Amniotic stem cell (primary cell): ENCODE measurements around the gene EFNA5.

Experiments used
- DNase-seq: peaks from one replicate; lab custom pipeline; 2025; lab: John Stamatoyannopoulos, UW

EFNA5 gene

DNA sequence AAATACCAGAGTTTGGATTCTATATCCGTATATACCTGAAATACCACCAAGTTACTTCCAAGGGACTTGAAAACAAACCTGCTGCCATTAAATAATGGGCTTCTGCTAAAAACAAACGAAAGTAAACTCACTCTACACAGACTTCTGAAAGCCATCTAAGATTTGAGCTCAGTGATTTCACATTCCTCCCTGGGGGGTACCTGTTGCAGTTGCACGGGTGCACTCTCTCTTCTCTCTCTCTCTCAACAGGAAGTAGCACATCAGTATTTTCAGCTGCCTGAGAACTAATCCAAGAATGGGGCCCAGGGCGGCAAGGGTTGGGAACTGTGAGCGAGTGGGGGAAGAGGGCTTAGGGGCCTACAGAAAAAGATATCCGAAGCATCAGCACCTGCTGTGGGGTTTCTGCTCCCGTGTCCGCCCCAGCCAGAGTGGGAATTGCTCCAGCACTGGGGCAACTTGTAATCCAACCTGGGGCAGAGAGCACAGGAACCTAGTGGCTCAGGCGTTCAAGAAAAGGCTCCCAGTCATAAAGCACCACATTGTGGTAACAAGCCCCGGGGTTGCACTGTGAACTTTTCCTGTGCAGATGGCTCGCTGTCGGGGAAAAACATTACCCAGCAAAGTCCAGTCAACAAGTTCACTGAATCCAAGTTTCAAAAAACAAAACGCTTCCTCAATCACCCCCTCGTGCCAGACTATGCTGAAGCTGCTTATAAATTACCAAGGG, 99.8 kb downstream of the EFNA5 start:
- DNase-seq, result no peak

DNA sequence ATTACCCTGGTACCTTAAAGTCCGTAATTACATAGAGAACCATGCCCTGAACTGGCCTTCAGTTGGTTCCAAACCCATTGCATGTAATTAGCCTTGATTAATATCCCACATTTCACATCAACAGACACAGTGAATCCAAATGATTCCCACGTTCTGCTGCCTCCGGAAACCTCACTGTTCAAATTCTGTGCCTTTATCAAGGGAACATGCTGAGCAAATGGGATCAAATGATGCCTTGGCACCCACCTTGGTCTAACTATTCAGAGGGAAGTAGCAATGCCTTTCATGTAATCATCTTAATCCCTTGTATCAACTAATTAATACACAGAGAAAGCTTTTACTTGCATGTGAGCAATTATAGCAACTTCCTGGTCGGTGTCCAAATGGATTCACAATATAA, 100.6 kb downstream of the EFNA5 start:
- DNase-seq, result no peak

DNA sequence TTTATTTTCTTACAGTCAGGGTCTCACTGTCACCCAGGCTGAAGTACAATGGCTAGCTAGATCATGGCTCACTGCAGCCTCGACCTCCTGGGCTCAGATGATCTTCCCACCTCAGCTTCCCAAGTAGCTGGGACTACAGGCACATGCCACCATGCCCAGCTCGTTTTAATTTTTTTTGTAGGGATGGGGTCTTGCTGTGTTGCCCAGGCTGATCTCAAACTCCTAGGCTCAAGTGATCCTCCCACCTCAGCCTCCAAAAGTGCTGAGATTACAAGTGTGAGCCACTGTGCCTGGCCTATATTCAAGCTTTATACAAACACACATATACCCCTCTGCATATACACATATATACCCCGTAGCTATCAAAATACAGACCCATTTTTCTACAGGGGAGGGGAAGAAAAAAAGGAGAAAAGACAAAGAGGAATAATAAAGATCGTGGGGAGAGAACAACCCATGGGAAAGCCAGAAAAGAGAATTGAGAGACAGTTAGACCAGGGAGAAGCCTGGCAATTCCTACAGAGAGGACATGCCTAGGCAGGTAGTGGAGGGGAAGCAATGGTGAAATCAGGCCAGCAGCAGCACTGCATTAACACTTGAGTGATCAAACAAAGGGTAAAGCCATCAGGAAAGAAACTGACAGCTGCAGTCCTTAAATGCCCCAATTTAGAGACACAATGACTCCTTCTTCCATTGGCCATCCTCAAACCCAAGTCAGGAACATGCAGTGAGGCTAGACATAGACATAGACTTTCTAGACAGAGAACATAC, 102.7 kb downstream of the EFNA5 start:
- no peak for DNase-seq

DNA sequence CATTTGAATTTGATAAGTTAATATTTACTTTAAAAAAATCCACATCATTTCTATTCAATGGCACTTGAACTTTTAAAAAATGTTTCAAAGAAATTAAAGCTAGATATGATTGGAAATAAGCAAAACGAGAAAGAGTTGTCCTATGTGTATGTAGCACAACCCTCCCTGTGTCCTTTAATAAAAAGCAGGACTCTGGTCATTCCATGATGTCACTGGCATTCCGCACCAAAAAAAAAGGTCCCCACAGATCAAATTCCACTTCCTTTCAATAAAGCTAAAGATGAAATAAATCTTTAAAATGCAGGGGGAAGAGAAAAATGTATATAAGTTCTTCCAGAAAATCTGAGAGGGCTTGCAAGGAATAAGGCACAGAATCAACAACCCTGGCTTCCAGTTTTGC, 103.8 kb downstream of the EFNA5 start:
- no peak for DNase-seq

- no peak for DNase-seq
Observed at GRCh38 chr5:107565791-107566767, 104.7 kb downstream of the EFNA5 start.

GRCh38 chr5:107564931-107565372, 105.8 kb downstream of the EFNA5 start:
- peak; percentile 42 for DNase-seq

- no peak for DNase-seq
Observed at GRCh38 chr5:107563959-107564544, 106.7 kb downstream of the EFNA5 start.

DNA sequence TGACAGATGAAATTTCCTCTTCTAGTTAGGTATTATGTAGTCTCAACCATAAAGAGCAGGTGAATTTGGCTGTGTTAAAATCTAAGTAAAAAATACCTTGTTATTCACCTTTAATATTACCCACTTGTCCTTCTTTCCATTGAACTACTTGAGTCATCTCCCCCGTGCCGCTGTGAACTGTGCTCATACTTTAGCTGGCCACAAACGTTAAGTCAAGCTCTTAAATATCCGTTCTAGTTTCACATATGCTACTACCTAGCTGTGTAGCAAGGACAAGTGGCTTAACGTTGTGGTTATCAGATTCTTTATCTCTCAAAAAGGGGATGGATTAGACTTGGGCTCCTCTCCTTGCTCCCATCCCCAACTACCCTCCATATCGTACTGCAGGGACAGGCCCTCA, 110.4 kb downstream of the EFNA5 start:
- DNase-seq, result no peak

DNA sequence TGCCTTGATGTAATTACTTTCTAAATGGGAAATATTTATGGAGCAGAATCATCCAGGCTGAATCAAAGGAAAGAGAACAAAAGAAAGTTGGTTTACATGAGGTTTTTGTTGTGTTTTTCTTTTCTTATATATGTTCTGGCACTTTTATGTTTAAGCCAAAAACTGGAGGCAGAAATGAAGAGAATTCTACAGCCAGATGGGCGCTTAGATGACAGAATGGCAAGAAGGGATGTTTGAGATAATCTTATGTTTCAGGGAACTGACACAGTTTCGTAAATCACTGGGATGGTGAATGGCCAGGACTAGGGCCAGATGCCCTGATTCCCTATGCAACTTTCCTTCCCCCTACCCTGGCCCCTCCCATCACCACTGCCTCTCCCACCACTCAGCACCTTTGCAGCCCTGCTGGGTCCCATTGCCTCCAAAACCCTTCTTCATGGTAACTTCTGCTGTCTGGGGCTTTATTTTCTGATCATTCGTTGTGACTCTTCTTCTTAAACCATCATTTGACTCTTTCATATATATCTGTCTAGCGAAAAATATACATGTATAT, 111.8 kb downstream of the EFNA5 start:
- DNase-seq, result no peak

DNA sequence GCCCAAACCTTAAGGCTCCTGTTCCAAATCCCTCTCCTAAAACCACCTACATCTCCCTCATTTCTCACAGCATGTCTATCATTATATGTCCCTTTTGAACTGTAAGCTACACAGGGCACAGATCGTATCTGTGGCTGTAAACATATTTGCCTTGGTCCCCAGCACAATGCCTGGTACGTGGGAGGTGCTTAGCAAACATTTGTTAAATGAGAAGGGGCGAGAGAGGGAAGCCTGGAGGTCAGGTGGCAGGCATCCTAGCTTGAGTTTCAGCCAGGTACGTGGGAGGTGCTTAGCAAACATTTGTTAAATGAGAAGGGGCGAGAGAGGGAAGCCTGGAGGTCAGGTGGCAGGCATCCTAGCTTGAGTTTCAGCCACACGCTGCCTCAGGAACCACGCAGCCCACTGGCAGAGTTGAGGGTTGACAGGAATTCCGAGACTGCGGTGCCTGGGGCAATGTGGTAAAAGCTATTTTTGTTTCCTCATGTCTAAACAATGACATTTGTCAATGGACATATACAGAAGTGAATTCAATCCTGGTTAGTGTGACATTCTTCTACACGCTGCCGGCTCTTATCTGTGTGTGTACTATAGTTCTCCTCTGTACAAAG, 113.6 kb downstream of the EFNA5 start:
- DNase-seq, result peak; percentile 36

GRCh38 chr5:107556575-107556974, 114.2 kb downstream of the EFNA5 start:
- no peak for DNase-seq

DNA sequence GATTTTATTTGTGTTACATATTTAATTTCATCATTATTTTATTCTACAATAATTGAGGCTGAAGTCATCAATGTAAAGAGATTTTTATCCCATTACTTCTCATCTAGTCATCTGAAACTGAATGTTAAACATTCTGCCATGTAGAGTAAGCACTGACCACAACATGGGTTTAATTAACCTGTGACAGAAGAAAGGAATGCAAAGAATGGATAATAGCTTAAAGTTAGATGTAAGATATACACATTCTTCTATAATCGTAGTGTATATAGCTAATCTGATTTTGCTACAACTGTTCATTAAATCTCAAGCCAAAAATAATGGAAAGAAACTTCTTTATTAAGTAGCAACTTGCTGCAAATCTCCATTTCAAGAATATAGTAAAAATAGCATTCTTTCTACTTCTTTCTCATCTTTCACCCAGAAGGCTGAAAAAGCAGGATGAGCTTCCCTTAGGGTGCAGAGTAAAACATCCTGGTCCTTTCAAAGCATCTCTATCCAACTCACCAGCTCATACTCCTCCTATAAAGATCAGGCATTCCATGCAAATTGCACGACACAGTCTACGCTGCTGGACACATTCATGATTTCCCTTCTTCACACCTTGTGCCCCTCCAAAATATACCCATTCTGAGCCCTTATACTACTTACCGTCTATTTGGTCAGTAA, 115.2 kb downstream of the EFNA5 start:
- no peak for DNase-seq

DNA sequence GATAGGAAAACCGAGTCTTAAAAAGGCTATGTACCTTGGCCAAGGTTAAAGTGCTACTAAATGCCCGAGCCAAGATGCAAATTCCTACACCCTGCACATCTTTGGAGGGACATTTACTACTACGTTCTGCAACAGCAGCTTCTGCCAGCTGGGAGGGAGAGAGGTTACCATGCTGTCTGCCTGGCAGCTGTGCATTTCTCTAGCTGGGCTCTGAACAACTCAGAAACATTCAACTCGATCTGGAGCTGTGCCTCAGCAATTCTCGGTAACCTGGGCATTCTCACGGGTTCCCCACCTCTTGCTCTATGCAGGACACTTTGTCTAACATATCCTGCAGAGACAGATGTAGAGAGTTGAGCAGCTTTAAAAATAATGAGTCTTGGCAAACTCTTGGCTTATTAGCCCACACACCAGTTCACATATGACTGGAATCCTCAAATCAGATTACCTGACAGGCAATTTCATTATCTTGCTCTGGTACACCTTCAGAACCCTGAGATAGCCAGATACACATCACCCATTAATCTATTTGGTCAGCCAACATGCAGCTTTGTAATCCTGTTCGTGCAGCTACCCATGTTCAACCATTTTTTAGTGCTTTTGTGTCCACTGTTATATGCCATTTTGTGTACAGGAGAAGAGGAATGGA, 115.8 kb downstream of the EFNA5 start:
- no peak for DNase-seq

- DNase-seq, result peak; percentile 8
Observed at GRCh38 chr5:107553117-107553555, 117.6 kb downstream of the EFNA5 start.

- no peak for DNase-seq
Observed at GRCh38 chr5:107551088-107551487, 119.6 kb downstream of the EFNA5 start.

DNA sequence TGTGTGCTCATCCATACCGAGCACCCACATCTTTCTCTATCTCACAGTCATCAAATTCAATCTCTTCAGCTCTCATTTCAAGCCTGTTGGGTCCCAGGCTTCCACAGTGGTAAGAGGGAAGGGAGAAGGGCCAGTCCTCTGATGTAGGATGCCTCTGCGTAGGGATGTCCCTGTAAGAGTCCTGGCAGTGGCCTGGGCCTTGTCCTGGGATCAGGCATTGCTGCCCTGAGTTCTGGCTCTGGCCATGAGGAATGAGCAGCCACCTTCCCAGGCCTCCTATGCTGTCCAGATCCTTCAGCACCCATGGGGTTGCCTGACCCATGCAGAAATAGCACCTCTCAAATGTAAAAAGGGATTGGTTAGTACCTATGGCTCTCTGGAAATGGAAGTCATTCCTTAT, 121.2 kb downstream of the EFNA5 start:
- no peak for DNase-seq

DNA sequence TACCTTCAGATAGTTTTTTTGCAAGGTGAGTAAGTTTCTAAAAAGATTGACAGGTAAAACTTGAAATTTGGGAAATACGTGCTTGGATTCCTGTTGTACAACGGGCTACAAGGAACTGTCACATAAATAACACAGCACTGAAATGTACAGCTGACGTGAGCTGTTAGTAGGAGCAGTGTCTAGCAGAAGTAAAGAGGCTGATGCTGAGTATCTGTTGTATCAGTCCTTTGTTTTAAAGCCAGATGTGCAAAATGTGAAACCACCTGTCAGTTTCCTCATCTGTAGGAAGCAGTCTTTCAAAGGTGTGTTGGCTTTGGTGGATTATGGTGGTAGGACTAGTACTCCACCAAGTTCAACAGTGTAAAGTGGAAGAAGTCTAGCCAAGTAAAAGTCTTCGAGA, 122.3 kb downstream of the EFNA5 start:
- no peak for DNase-seq

DNA sequence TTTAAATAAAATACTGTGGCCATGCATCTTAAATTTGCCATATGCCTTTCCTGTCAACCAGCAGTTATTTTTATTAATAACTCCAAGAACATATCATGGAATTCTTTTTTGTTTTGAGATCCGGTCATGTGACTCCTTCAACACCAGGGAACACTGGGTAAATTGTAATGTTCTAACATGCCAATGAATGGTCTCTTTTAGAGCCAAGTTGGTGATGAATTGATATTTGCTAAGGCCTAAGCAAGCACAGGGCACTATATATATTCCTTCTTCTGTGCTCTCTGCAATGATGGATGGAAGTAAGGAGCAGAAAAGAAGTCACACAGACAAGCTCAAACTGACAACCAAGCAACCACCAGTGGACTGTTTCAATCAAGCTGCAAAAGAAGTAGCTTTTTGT, 124.0 kb downstream of the EFNA5 start:
- DNase-seq, result no peak

DNA sequence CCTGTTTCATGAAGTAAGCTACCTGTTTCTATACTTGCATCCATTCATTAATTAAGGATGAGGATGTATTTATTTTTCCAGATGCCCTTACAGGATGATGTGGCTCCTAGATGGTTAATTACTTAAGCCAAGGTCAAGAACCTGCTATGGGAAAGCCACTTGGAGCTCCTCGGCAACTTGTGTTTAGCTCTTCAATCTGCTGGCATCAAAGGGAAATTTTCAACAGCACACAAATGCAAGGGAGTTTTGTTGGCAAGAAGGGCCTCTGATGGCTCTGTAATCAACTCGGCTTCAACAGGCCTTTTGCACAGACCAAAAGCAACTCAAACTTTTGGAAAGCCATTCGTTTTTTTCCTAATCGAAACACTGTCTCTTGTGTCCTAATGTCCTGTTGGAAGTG, 125.3 kb downstream of the EFNA5 start:
- DNase-seq, result no peak

DNA sequence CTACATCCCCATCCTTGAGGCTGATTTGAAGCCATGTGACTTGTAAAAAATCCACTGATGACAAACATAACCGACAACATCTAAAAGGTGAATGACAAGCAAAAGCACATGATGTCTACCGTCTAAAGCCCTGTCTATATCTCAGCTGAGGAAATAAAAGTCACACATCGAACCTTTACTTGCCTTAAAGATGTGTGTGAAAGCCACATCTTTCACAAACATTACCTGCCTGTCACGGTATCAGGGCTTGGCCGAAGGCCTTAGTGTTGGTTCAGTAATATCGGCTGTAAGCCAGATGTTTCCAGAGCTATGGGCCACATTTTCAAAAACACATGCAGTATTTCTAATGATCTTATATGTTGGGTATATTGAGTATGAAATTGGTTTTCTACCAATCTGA, 125.8 kb downstream of the EFNA5 start:
- no peak for DNase-seq
